ENCODE measurements around the gene GATAD2A. TPM values are rescaled to one million over a fixed set of nuclear protein-coding genes. Genes with fewer than 3 reads are reported as not detected.

The GATAD2A gene
- total and polyA plus RNA-seq, 8 donors: 9.3 to 119 (median 20.2) TPM

- DNase-seq: no peak
- TF ChIP-seq POLR2A (IDR thresholded peaks at IDR 0.05): no peak
- TF ChIP-seq CTCF (IDR thresholded peaks at IDR 0.05): no peak
- TF ChIP-seq POLR2AphosphoS5 (IDR thresholded peaks at IDR 0.05): no peak
- TF ChIP-seq EP300 (IDR thresholded peaks at IDR 0.05): no peak
- H3K27ac ChIP-seq: no peak overlapping the region
- no peaks in the 10 kb centered on the region for H3K27me3 ChIP-seq
- no peak overlapping the region for H3K4me3 ChIP-seq
- intact Hi-C loops (cut with DNase I; ENCODE audit: low total_unique reads): no loop called here
- peaks cover 73 to 100% (median 100%) of the 10 kb centered on the region in 4 donors for H3K36me3 ChIP-seq
- 89 to 97% (median 94%) methylated on average over 24 to 26 of the region's 26 CpGs for WGBS, 5 donors
- H3K9me3 ChIP-seq: no peaks in the 10 kb centered on the region
- H3K4me1 ChIP-seq: no peaks in the 10 kb centered on the region
Observed at GRCh38 chr19:19501798-19502197, 96.3 kb downstream of the GATAD2A start.

GRCh38 chr19:19502281-19502680, 96.8 kb downstream of the GATAD2A start:
- Histone ChIP-seq H3K9me3 (no peaks in the 10 kb centered on the region), H3K4me1 (no peaks in the 10 kb centered on the region), H3K27ac (no peak overlapping the region), H3K4me3 (no peak overlapping the region), H3K36me3 (peaks cover 69 to 100% (median 100%) of the 10 kb centered on the region in 4 donors), H3K27me3 (no peaks in the 10 kb centered on the region)
- intact Hi-C loops (cut with DNase I; ENCODE audit: low total_unique reads): no loop called here
- TF ChIP-seq CTCF (IDR thresholded peaks at IDR 0.05) (no peak), EP300 (IDR thresholded peaks at IDR 0.05) (no peak), POLR2A (IDR thresholded peaks at IDR 0.05) (no peak), POLR2AphosphoS5 (IDR thresholded peaks at IDR 0.05) (no peak)
- WGBS, 5 donors: 94 to 100% (median 96%) methylated on average over 1 to 19 of the region's 19 CpGs
- no peak for DNase-seq

GRCh38 chr19:19502808-19503602, 97.5 kb downstream of the GATAD2A start:
- no peak for DNase-seq
- intact Hi-C loops (cut with DNase I; ENCODE audit: low total_unique reads): no loop called here
- Histone ChIP-seq H3K4me1 (no peaks in the 10 kb centered on the region), H3K27me3 (no peaks in the 10 kb centered on the region), H3K36me3 (peaks cover 67 to 100% (median 100%) of the 10 kb centered on the region in 4 donors), H3K27ac (no peak overlapping the region), H3K4me3 (no peak overlapping the region), H3K9me3 (no peaks in the 10 kb centered on the region)
- TF ChIP-seq POLR2A (IDR thresholded peaks at IDR 0.05): no peak
- TF ChIP-seq CTCF (IDR thresholded peaks at IDR 0.05): no peak
- TF ChIP-seq EP300 (IDR thresholded peaks at IDR 0.05): no peak
- no peak for TF ChIP-seq POLR2AphosphoS5 (IDR thresholded peaks at IDR 0.05)
- WGBS, 5 donors: 83 to 87% (median 86%) methylated on average over 18 of the region's 18 CpGs

GRCh38 chr19:19504754-19505668, 99.5 kb downstream of the GATAD2A start:
- WGBS, 5 donors: 89 to 94% (median 92%) methylated on average over 20 to 23 of the region's 23 CpGs
- Histone ChIP-seq H3K27me3 (no peaks in the 10 kb centered on the region), H3K4me3 (no peak overlapping the region), H3K27ac (no peak overlapping the region), H3K36me3 (peaks cover 47 to 85% (median 82%) of the 10 kb centered on the region in 4 donors), H3K9me3 (no peaks in the 10 kb centered on the region), H3K4me1 (no peaks in the 10 kb centered on the region)
- no peak for DNase-seq
- intact Hi-C loops (cut with DNase I; ENCODE audit: low total_unique reads): no loop called here
- TF ChIP-seq EP300 (IDR thresholded peaks at IDR 0.05): no peak
- no peak for TF ChIP-seq CTCF (IDR thresholded peaks at IDR 0.05)
- no peak for TF ChIP-seq POLR2AphosphoS5 (IDR thresholded peaks at IDR 0.05)
- TF ChIP-seq POLR2A (IDR thresholded peaks at IDR 0.05): no peak

Data from stomach (tissue), 9 donors.